ENCODE data around the gene LLCFC1.

- TF ChIP-seq, protein P1, sequence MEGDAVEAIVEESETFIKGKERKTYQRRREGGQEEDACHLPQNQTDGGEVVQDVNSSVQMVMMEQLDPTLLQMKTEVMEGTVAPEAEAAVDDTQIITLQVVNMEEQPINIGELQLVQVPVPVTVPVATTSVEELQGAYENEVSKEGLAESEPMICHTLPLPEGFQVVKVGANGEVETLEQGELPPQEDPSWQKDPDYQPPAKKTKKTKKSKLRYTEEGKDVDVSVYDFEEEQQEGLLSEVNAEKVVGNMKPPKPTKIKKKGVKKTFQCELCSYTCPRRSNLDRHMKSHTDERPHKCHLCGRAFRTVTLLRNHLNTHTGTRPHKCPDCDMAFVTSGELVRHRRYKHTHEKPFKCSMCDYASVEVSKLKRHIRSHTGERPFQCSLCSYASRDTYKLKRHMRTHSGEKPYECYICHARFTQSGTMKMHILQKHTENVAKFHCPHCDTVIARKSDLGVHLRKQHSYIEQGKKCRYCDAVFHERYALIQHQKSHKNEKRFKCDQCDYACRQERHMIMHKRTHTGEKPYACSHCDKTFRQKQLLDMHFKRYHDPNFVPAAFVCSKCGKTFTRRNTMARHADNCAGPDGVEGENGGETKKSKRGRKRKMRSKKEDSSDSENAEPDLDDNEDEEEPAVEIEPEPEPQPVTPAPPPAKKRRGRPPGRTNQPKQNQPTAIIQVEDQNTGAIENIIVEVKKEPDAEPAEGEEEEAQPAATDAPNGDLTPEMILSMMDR (IDR thresholded peaks at IDR 0.05): no peak
- no peak for TF ChIP-seq POLR2A (IDR thresholded peaks at IDR 0.05)
- TF ChIP-seq EP300 (IDR thresholded peaks at IDR 0.05): no peak
- no peak for TF ChIP-seq POLR2AphosphoS5 (IDR thresholded peaks at IDR 0.05)
Measured at GRCh38 chr7:142939226-142939910, at the start of gene LLCFC1.

Measured in sigmoid colon (tissue), 4 donors.